SH-SY5Y (cell line): ENCODE data around the gene PPP2R5A.

Source experiments
- GATA2 ChIP-seq: IDR thresholded peaks from 2 replicates; pipeline ENCODE4 v1.6.1; 2011; ENCODE audit warnings: mild to moderate bottlenecking, low read depth, low read length
- GATA3 ChIP-seq: IDR thresholded peaks from 2 replicates; pipeline ENCODE4 v1.6.1; 2011; ENCODE audit warnings: low read depth, mild to moderate bottlenecking, low read length, moderate library complexity

The PPP2R5A gene

GRCh38 chr1:212302745-212303383, 17.7 kb downstream of the PPP2R5A start:
- TF ChIP-seq GATA3 (no peak), GATA2 (no peak)

GRCh38 chr1:212305342-212305741, 20.1 kb downstream of the PPP2R5A start:
- TF ChIP-seq GATA3 (no peak), GATA2 (no peak)

- TF ChIP-seq GATA3 (no peak), GATA2 (no peak)
Observed at GRCh38 chr1:212309967-212310366, 24.8 kb downstream of the PPP2R5A start.

- TF ChIP-seq GATA3 = no peak
- TF ChIP-seq GATA2 = no peak
Observed at GRCh38 chr1:212310383-212310782, 25.2 kb downstream of the PPP2R5A start.

- TF ChIP-seq GATA3 (no peak), GATA2 (no peak)
Observed at GRCh38 chr1:212311836-212312497, 26.8 kb downstream of the PPP2R5A start.

GRCh38 chr1:212313616-212314015, 28.4 kb downstream of the PPP2R5A start:
- TF ChIP-seq GATA3 = no peak
- TF ChIP-seq GATA2 = no peak

GRCh38 chr1:212315184-212315583, 30.0 kb downstream of the PPP2R5A start:
- TF ChIP-seq GATA3 (no peak), GATA2 (no peak)

GRCh38 chr1:212315907-212316306, 30.7 kb downstream of the PPP2R5A start:
- TF ChIP-seq GATA3 = no peak
- TF ChIP-seq GATA2 = no peak

GRCh38 chr1:212317916-212318315, 32.7 kb downstream of the PPP2R5A start:
- TF ChIP-seq GATA2 = no peak
- no peak for TF ChIP-seq GATA3

GRCh38 chr1:212323066-212323465, 37.9 kb downstream of the PPP2R5A start:
- TF ChIP-seq GATA2 = no peak
- TF ChIP-seq GATA3 = no peak

- TF ChIP-seq GATA2 (no peak), GATA3 (no peak)
Observed at GRCh38 chr1:212326541-212326940, 41.3 kb downstream of the PPP2R5A start.

- TF ChIP-seq GATA2 (no peak), GATA3 (no peak)
Observed at GRCh38 chr1:212328248-212328647, 43.0 kb downstream of the PPP2R5A start.

- no peak for TF ChIP-seq GATA3
- no peak for TF ChIP-seq GATA2
Observed at GRCh38 chr1:212329105-212329504, 43.9 kb downstream of the PPP2R5A start.

- TF ChIP-seq GATA2 (no peak), GATA3 (no peak)
Observed at GRCh38 chr1:212341090-212341489, 55.9 kb downstream of the PPP2R5A start.

GRCh38 chr1:212344905-212345304, 59.7 kb downstream of the PPP2R5A start:
- no peak for TF ChIP-seq GATA2
- no peak for TF ChIP-seq GATA3
